CD4-positive, alpha-beta T cell treated with Interleukin-10 for 1 hour (primary cell): ENCODE results near the gene TPPP.
"Not testable (repeated sequence)": the region's sequence is repeated elsewhere in the genome, so short reads cannot be mapped to it uniquely, and the experiment has no call there.

Source experiments
- DNase-seq: peaks from one replicate; pipeline ENCODE4 v3.0.0-alpha.2; 2020

TPPP gene

DNA sequence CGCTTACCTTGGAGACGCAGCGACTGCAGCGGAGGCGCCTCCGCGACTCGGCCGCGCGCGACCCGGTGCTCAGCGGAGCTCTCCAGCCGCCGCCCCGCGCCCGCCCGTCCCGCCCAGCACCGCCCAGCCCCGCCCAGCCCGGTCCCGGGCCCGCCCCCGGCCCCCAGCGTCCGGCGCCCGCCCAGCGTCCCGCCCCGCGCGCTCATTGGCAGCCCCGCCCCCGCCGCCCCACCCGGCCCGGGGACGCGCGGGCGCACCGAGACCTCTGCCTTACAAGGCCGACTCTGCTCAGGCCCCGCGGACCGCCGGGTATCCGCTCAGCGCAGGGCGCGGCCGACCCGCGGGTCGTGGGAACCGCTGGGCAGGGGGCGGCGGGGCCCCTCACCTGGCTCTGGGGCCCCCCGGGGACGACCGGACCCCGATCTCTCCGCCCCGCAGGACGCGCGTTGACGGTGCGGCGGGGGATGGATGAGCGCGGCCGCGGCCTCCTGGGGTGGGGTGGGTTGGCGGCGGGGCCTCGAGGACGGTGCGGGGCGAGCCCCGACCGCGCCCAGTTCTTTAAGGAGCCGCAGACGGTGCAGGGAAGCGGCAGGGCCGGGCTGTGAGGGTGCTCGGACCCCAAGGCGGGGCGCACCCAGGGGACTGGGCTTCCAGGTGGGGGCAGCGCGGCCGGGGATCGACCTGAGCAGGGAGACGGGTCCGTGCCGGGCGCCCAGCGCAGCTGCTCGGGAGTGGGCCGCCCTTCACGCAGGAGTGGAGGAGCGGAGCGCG lies at the start of gene TPPP:
TPPP (minus strand) TSS at position 82 of the 771 bp plus-strand sequence. CDS start 15,292 bp downstream, outside the sequence.
- peak; percentile 85 for DNase-seq

DNA sequence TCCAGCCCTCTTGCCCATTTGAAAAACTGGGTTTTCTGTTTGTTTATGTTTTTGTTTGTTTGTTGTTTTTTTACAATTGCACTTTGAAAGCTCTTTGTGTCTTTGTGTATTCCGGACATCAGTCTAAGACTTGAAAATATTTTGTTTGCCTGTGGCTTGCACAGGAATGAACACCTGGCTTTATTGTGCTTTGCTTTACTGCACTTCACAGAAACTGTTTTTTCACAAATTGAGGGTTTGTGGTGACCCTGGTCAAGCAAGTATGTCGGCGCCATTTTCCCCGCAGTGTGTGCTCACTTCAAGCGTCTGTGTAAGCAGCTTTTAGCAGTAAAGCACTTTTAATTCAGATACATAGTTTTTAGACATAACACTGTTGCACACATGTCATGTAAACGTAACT lies 49.1 kb upstream of the TPPP start:
- not testable (repeated sequence) for DNase-seq

DNA sequence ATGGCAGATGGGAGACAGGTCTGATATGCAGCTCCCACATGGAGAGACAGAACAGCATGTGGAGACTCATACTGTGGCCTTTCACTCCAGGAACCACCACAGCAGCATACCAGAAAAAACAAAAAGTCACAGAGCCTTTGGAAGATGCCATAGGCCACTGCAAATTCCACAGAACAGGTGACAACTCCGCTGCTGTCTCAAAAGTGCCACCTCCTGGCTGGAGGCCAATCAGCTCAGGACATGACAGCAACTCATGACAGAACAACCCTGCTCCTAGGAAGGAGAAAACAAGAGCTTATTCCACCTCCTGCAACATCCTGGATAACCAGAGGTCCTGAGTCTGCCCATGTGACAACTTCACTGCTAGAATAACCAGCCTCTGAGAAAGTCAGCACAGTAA lies 41.0 kb upstream of the TPPP start:
- not testable (repeated sequence) for DNase-seq

DNA sequence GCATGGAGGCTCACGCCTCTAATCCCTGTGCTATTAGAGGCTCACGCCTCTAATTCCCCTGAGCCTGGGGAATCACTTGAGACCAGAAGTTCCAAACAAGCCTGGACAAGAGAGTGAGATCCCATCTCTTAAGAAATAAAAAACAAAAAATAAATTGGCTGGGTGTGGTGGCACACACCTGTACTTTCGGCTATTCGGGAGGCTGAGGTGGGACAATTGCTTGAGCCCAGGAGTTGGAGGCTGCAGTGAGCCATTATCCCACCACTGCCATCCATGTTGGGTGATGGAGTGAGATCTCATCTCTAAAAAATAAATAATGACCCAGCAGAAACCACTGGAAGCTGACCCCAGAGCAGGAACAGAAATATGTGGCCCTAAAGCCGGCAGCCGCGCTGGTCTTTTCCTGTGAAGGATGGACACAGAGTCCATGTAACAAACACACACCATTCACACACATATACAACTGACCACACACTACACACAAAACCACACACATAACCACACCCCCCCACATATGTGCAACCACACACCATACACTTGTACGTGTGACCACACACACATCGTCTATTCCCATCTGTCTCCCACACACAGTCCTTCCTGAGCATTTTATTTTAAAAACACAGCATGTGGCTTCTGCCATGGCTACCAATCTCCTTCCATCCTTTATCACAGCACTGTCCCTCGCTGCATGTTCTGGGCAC lies 39.8 kb upstream of the TPPP start:
- DNase-seq, result not testable (repeated sequence)

DNA sequence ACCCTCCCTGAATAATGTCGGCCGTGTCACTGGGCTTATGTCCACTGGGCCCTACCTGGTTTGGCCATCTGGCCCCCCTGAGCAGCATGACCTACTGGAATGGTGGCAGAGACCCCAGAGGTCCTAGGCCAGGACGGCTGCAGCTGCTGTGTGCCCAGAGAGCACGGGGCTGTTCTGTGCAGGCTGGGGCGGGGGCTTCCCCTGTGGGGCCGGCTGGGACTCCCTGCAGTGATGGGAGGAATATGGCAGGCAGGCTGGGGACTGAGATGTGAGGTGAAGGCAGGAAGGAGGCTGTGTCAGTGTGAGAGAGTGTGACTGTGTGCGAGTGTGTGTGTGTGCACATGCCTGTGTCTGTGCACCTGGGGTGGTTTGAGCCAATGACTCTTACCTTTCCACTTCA lies 36.1 kb upstream of the TPPP start:
- DNase-seq, result not testable (repeated sequence)

DNA sequence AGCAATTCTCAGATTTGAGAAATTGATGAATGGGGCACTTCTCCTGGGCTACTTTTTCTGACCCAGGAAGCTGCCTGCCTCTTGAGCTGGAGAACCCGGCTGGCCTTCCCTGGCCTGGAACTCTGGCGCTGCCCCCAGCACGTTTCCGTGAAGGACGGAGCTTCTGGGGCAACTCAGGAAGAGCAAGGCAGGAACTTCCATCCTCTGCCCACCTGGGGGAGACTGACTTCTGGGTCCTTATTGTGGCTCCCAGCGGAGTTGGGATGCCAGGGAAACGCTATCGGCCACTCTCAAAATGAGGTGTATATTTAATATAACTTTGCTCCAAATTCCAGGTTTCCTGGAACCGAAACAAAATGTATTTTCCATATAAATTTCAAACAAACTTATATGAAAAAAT lies 33.9 kb upstream of the TPPP start:
- DNase-seq, result not testable (repeated sequence)

DNA sequence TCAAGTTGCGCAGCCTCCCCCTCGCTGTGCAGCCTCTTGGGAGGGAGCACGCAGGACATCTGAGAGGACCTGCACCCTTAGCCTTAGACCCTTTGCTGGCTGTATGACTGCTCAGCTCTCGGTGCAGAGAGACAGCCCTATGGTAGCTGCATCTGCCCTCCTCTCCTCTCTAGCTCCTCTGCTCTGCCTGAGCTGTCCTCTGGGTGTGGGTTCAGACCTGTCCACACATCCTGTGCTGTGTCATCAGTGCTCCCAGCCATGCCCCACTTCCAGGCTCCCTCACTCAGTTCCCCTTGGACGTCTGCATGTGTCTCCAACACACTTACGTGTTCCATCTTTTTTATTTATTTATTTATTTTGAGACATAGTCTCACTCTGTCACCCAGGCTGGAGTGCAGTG lies 30.7 kb upstream of the TPPP start:
- not testable (repeated sequence) for DNase-seq

DNA sequence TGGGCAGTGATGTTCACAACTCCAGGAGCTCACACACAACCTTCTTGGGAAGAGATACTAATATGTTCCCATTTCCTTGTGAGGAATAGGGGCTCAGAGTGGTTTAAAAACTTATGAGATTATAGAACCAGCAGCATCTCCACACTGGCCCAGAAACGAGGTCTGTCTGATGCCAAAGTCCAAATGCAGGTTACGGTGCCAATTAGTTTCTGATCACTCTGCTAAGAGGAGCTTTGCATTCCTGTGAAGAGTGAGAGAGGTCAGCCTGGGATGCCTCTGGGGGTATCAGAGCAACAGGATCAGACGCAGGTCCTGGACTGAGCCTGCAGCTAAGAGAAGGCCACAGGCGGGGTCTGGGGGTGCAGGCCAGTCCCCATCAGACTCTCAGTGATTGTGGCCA lies 30.2 kb upstream of the TPPP start:
- DNase-seq, result not testable (repeated sequence)

DNA sequence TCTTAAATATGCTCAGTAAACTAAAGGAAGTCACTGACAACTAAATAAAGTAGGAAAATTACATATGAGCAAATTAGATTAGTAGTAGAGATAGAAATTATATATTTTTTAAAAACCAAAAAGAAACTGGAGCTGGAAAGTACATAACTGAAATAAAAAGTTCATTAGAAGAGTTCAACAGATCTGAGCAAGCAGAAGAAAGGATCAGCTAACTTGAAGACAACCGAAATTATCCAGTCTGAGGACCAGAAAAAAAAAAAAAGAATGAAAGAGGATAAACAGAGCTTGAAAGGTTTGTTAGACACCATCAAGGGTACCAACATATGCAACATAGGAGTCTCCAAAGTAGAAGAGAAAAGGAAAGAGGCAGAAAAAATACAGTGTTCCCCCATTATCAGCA lies 26.2 kb upstream of the TPPP start:
- DNase-seq, result not testable (repeated sequence)

DNA sequence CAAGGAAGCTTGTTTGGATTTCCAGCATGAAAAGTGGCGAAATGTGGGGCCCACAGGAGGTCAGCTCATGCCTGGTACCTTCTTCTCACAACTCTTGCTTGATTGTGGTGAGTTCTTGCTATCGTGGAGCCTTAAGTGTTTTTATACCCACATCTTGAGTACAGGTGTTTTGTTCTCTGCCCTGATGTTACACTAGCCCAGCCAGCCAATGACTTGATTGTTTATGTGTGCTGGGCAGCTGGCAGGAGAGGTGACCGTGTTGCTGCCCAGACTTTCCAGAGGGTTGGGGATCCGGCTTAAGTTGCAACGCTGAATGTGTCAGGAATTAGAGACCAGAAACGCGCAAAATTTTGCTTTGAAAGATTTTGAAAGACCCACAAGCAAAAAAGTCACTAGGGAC lies 24.0 kb upstream of the TPPP start:
- DNase-seq, result no peak

DNA sequence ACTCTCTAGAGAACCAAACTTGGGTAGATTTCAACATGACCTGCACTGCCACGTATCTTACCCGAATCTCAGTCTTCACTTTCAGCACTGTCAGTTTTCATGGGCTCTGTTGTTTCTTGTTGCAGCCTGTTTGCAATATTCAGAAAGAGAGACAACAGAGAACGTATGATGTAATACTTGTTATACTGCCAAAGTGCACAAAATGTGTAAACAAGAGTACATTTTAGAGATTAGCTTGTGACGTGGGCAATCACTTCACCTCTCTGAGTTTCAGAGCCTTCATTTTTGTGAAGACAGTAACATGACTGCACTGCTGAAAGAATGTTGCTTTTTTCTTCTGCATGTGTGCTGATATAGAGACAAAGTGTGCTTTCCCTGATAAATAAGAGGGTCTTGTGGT lies 23.6 kb upstream of the TPPP start:
- DNase-seq, result not testable (repeated sequence)

DNA sequence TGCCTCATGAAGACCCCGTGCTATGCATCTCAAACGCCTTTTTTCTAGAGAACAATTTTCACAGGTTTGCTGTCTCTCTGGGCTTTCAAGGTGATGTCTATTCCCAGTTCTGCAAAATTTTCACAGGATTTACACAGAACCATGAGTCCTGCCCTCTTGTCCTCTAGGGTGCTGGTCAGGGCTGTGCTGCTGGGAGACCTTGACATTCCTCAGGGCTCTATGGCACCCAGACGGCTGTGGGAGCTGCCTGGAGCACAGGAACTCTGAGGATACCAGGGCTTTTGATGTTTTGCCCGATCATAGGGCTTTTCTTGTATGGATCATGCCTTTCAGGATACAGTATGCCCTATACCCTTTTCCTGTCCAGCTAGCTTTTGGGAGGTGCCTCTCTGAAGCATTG lies 22.5 kb upstream of the TPPP start:
- DNase-seq, result not testable (repeated sequence)

DNA sequence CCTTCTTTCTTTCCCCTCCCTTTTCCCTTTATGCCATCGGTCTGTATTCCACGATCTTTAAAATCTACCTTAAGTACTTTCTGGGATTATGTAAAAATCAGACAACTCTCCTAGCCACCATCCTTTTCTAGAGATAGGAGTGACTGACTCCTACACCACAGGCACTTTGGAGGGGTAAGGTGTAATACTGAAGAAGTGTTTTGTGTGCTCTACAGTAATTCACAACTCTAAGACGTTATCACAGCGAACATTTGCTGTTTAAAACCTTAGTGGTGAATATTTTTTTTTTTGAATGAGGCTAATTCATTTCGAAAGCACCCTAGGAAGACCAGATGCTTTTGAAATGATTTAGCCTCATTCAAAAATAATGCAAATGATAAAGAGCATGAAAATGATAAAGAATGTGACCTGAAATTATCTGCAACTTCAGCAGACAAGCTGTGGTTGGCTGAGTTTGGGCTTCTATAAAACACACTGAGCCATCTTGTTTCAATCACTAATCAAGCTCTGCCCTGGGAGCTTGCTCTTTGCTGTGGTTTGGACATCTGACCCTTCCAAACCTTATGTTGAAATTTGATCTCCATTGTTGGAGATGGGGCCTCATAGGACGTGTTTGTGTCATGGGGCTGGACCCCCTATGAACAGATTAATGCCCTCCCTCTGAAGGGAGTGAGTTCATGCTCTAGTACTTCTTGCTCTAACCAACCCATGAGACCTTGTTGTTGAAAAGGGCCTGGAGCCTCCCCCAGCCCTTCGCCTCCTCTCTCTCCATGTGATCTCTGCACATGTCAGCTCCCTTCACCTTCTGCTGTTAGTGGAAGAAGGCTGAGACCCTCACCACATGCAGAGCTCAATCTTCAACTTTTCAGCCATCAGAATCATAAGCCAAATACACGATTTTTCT lies 21.3 kb upstream of the TPPP start:
- not testable (repeated sequence) for DNase-seq

DNA sequence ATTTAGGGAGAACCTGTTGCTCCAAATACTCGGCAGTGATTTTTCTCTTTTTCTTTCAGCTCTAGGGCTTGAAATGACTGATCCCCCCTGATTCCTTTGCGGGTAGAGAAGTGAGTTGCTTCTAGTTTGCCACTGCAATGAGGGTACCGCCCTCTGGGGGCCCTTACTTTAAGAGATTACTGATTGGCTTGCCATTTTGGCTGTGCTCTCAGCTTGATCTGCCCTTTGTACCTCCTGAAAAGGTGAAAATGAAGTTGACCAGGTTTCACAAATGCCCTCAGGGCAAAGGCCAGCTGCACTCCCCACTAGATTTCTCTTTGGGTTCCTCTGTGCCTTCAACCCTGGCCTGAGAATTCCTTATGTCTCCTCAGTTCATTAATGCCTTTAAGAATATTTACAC lies 20.5 kb upstream of the TPPP start:
- DNase-seq, result not testable (repeated sequence)

DNA sequence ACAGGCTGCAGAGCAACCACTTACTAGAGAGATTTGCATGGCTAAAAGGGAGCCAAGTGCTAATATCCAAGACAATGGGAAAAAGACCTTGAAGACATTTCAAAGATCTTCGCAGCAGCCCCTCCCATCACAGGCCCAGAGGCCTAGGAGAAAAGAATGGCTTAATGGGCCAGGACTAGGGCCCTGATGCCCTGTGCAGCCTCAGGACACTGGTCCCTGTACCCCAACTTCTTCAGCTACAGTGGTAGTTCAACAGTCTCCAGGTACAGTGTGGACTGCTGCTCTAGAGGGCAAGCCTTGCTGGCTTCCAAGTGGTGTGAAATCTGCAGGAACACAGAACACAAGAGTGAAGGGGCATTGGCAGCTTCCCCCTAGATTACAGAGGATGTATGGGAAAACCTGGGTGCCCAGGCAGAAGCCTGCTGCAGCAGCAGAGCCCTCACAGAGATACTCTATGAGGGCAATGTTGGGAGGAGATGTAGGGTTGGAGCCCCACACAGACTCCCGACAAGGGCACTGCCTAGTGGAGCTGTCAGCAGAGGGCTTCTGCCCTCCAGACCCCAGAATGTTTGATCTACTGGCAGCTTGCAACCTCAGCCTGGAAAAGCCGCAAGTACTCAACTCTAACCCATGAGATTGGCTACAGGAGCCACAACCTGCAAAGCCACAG lies 15.8 kb upstream of the TPPP start:
- DNase-seq, result not testable (repeated sequence)

DNA sequence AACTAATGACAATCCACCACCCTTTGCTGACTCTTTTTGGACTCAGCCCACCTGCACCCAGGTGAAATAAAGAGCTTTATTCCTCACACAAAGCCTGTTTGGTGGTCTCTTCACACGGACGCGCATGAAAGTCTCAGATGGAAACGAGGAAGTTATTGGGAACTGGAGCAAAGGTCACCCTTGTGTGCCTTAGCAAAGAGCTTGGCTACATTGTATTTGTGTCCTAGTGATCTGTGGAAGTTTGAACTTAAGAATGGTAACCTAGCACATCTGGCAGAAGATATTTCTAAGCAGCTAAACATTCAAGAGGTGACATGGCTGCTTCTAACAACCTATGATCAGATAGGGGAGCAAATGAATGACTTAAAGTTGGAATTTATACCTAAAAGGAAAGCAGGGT lies 15.2 kb upstream of the TPPP start:
- DNase-seq, result not testable (repeated sequence)

DNA sequence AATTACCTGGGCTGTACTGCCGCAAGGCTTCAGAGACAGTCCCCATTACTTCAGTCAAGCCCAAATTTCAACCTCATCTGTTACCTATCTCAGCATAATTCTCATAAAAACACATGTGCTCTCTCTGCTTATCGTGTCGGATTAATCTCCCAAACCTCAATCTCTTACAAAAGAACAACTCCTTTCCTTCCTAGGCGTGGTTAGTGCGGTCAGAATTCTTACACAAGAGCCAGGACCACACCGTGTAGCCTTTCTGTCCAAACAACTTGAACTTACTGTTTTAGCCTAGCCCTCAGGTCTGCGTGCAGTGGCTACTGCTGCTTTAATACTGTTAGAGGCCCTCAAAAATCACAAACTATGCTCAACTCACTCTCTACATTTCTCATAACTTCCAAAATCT lies 13.0 kb upstream of the TPPP start:
- not testable (repeated sequence) for DNase-seq

DNA sequence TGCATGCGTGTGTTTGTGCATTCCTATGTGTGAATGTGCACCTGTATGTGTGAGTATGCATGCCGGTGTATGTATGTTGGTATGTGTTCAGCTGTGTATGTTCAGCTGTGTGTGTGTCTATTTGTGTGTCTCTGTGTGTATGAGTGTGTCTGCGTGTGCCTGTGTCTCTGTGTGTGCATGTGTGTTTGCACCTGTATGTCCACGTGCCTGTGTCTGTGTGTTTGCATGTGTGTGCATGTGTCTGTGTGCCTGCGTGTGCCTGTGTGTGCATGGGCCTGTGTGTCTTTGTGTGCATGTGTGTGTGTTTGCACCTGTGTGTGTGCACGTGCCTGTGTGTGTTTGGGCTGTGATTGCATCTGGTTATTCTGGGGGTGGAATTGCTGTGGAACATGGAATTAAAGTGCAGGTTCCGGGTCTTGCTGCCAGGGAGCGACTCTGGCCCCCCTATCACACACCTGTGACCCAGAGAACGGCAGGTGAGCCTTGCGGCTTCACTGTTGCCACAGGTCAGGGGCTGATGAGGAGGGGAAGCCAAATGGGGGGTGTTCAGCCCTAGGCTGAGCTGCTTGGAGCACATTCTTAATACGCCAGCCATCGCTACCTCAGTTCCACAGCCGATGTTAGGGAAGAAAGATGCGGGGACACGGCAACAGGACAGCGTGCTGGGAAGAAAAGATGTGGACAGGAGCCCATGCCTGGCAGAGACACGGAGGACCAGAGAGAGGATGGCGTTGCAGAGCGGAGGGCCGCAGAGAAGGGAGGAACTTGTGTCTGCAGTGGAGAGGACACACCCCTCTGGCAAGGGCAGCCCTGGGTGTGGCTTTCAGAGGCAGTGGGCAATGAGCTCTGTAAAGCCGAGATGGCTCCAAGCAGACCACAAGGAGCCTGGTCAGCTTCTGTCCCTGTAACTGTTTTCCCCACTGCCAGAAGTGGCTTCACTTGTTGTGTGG lies 3.9 kb upstream of the TPPP start:
- DNase-seq, result not testable (repeated sequence)

DNA sequence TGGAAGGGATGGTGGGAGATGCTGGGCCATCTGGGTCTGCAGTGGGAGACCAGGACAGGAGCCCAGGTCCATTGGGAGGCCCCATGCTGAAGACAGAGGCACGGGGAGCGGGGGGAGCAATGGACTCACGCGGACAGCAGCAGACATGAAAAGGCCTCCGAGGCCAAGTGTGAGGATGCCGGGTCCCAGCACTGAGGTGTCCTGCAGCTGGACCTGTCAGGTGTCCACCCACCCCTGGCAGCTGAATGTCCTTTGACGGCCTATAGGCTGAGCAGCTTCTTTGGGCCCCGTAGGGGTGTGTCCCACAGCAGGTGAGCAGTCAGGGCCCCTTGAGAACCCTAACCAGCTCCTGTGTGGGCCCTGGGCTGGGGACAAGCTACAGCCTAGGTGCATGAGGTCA lies 3.0 kb upstream of the TPPP start:
- not testable (repeated sequence) for DNase-seq

DNA sequence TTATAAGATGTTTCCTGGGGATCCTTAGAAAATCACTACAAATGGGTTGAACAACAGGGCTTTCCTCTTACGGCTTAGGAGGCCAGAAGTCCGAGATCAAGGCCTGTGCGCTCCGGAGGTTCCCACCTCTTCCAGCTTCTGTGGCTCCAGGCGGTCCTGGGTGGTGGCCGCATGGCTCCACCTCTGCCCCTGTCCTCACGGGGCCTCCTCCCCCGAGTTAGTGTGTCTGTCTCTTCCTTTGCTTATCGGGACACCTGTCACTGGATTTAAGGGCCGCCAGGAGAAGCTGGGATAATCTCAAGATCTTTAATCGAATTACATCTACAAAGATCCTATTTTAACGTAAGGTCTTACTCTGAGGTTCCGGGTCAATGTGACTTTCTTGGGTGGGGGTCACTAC lies 2.3 kb upstream of the TPPP start:
- DNase-seq, result not testable (repeated sequence)

DNA sequence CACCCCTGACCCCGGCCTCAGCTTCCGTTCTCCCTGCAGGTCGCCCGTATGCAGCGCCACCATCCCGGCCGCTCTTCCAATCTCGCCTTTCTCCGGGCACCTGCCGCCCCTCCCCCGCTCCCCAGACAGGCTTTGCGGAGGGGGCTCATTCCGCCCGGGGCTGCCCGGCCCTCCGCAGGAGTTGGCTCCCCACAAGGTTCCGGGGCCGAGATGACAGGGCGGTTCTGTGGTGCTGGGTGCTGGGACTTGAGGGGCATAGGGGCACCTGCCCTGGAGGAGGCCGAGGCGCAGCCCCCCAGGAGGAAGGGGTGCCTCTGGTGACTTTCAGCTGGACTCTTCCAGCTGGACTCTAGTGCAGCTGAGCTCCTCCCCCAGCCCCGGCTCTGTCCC lies 885 bp upstream of the TPPP start:
- DNase-seq, result peak; percentile 29
